PC-3 (cell line): Measurements from ENCODE around the gene ADRM1.

Experiments used
- EZH2 ChIP-seq: fragments of 300-600 bp; sonication (generic); IDR thresholded peaks from one replicate; pipeline ENCODE4 v1.6.1; 2017; ENCODE audit warnings: antibody characterized with exemption, mild to moderate bottlenecking, low read length; ENCODE audit not compliant: unreplicated experiment
- TF ChIP-seq, protein P1 (sequence below): fragments of 300-600 bp; sonication (generic); conservative IDR thresholded peaks from 2 replicates; pipeline ENCODE4 v1.5.1; 2017; ENCODE audit warnings: antibody characterized with exemption, low read depth, mild to moderate bottlenecking, low read length

DNA sequence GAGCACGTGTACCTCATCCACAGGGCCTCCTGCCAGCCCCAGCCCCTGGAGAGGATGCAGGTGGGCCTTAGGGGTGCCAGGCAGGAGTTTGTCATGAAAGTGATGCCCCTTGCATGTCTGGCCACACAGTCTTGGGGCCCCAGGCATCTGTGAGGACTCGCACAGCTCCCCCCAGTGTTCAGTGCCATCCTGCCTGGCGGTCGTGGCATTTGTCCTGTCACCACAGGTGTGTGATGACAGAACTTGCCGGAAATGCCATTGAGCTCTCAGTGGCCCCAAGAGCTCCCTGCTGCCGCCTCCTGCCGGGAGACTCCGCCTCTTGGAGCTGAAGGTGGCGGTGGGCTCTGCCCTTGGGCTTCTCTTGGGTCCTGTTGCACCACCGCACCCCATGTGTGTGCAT is 30.6 kb upstream of the ADRM1 start:
- TF ChIP-seq, protein P1, sequence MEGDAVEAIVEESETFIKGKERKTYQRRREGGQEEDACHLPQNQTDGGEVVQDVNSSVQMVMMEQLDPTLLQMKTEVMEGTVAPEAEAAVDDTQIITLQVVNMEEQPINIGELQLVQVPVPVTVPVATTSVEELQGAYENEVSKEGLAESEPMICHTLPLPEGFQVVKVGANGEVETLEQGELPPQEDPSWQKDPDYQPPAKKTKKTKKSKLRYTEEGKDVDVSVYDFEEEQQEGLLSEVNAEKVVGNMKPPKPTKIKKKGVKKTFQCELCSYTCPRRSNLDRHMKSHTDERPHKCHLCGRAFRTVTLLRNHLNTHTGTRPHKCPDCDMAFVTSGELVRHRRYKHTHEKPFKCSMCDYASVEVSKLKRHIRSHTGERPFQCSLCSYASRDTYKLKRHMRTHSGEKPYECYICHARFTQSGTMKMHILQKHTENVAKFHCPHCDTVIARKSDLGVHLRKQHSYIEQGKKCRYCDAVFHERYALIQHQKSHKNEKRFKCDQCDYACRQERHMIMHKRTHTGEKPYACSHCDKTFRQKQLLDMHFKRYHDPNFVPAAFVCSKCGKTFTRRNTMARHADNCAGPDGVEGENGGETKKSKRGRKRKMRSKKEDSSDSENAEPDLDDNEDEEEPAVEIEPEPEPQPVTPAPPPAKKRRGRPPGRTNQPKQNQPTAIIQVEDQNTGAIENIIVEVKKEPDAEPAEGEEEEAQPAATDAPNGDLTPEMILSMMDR = no peak; the same call in 1 of the 2 replicates
- no peak for TF ChIP-seq EZH2
